Mammary epithelial cell (primary cell): Measurements from ENCODE around the gene VTA1.

ENCODE experiments used
- CTCF ChIP-seq, 2 donors: IDR thresholded peaks in 1 of 2; conservative IDR thresholded peaks in 1 of 2; 2 replicates each; pipeline ENCODE4 v1.5.1; 2011 to 2012; ENCODE audit warnings: inconsistent platforms in 2 of 2, low read length in 2 of 2, mild to moderate bottlenecking in 2 of 2, control low read depth in 1 of 2, low read depth in 1 of 2; ENCODE audit not compliant: insufficient read depth in 1 of 2; ENCODE audit errors: extremely low read depth in 1 of 2
- EZH2 ChIP-seq: IDR thresholded peaks from 2 replicates; pipeline ENCODE4 v1.6.1; 2012; ENCODE audit warnings: low read length, inconsistent platforms, borderline replicate concordance

GRCh38 chr6:142184307-142184706 lies 37.2 kb downstream of the VTA1 start:
- no peak for TF ChIP-seq CTCF (conservative IDR thresholded peaks at IDR 0.05 in 1 of 2, IDR thresholded peaks at IDR 0.05 in 1 of 2; ENCODE audit: extremely low read depth in 1 of 2, insufficient read depth in 1 of 2, low read depth in 1 of 2, low read length in 2 of 2)
- TF ChIP-seq EZH2 = no peak
